Measurements from ENCODE around the gene HEXD.
"Not testable (repeated sequence)": the region's sequence is repeated elsewhere in the genome, so short reads cannot be mapped to it uniquely, and the experiment has no call there.

The HEXD gene

GRCh38 chr17:82418001-82418986 is at the start of gene HEXD, which contains the start of gene OGFOD3:
Gene HEXD (plus strand): TSS chr17:82418347. CDS start chr17:82419800, 1,453 bp downstream.
Gene OGFOD3 (minus strand): TSS chr17:82418586. CDS start chr17:82418485, 101 bp downstream.
- H3K4me3 ChIP-seq (ENCODE audit: low read depth, low read length), result peak within 1 kb of the TSS; percentile 80
- TF ChIP-seq CTCF (IDR thresholded peaks at IDR 0.05; ENCODE audit: insufficient read depth, low read length, missing control alignments), result no peak
- CTCF ChIA-PET, result interaction anchor here (0.6 to 7.1 kb wide), 15 partner anchors 9 to 174 kb away, joined by 3 to 61 read pairs (median 4); no protein-coding TSS in a partner anchor

GRCh38 chr17:82369211-82369610 is 48.9 kb upstream of the HEXD start:
- POLR2A ChIA-PET, result no interaction called here
- no peak for DNase-seq (ENCODE audit: low read depth, low spot score)
- no peak for TF ChIP-seq CTCF (IDR thresholded peaks at IDR 0.05; ENCODE audit: insufficient read depth, low read length, missing control alignments)
- CTCF ChIA-PET, result interaction anchor here (2.6 kb wide), 1 partner anchor 19 kb away, joined by 18 read pairs; no protein-coding TSS in a partner anchor
- no peak overlapping the region for H3K4me3 ChIP-seq (ENCODE audit: low read depth, low read length)

More at GRCh38 chr17:82418001-82418986, at the start of gene HEXD, which contains the start of gene OGFOD3:
- POLR2A ChIA-PET, result no interaction called here
- no peak for DNase-seq (ENCODE audit: low read depth, low spot score)

GRCh38 chr17:82370471-82371332 is 47.4 kb upstream of the HEXD start:
- DNase-seq (ENCODE audit: low read depth, low spot score), result no peak
- no peak for TF ChIP-seq CTCF (IDR thresholded peaks at IDR 0.05; ENCODE audit: insufficient read depth, low read length, missing control alignments)

GRCh38 chr17:82371333-82372248 is 46.6 kb upstream of the HEXD start, which contains the start of gene UTS2R:
Gene UTS2R (plus strand): TSS chr17:82371765. CDS start chr17:82374325, 2,560 bp downstream.
- POLR2A ChIA-PET, result no interaction called here
- CTCF ChIA-PET, result interaction anchor here (0.9 to 2.6 kb wide), 3 partner anchors 18 to 21 kb away, joined by 3 to 18 read pairs (median 9); no protein-coding TSS in a partner anchor
- peak within 1 kb of the TSS; percentile 29 for H3K4me3 ChIP-seq (ENCODE audit: low read depth, low read length)
- no peak for TF ChIP-seq CTCF (IDR thresholded peaks at IDR 0.05; ENCODE audit: insufficient read depth, low read length, missing control alignments)
- no peak for DNase-seq (ENCODE audit: low read depth, low spot score)

More at GRCh38 chr17:82370471-82371332, 47.4 kb upstream of the HEXD start:
- POLR2A ChIA-PET, result no interaction called here
- CTCF ChIA-PET, result interaction anchor here (0.8 to 2.6 kb wide), 3 partner anchors 12 to 20 kb away, joined by 3 to 18 read pairs (median 3); no protein-coding TSS in a partner anchor
- H3K4me3 ChIP-seq (ENCODE audit: low read depth, low read length), result peak overlapping the region; percentile 29

- H3K4me3 ChIP-seq (ENCODE audit: low read depth, low read length), result no peak overlapping the region
- POLR2A ChIA-PET, result no interaction called here
- TF ChIP-seq CTCF (IDR thresholded peaks at IDR 0.05; ENCODE audit: insufficient read depth, low read length, missing control alignments), result no peak
- CTCF ChIA-PET, result interaction anchor here (0.9 to 1.9 kb wide), 2 partner anchors 20 to 22 kb away, joined by 4 to 9 read pairs; no protein-coding TSS in a partner anchor
- no peak for DNase-seq (ENCODE audit: low read depth, low spot score)
These were observed 45.7 kb upstream of the HEXD start for GRCh38 chr17:82372249-82373071.

GRCh38 chr17:82373072-82373452 is 45.1 kb upstream of the HEXD start:
- DNase-seq (ENCODE audit: low read depth, low spot score); POLR2A ChIA-PET; H3K4me3 ChIP-seq (ENCODE audit: low read depth, low read length): not testable (repeated sequence)
- CTCF ChIA-PET, result interaction anchor here (0.9 to 1.9 kb wide), 4 partner anchors 20 to 73 kb away, joined by 3 to 9 read pairs (median 4); no protein-coding TSS in a partner anchor

Data from AG04449 (cell line).